Breast epithelium (tissue), 4 donors: ENCODE data around the gene ALOX5AP. TPM values are rescaled to one million over a fixed set of nuclear protein-coding genes. Genes with fewer than 3 reads are reported as not detected.

ENCODE experiments used
- DNase-seq, 2 donors: peaks; one replicate each; pipeline ENCODE4 v3.0.0-alpha.2; 2019; ENCODE audit warnings: low spot score in 2 of 2
- H3K27ac ChIP-seq, 2 donors: fragments of 200-600 bp; sonication (generic) in 1 of 2; one replicate each; pipeline ENCODE4 v1.5.1; 2016 to 2019; ENCODE audit warnings: mild to moderate bottlenecking in 1 of 2
- H3K27me3 ChIP-seq, 2 donors: fragments of 200-600 bp; sonication (generic) in 1 of 2; one replicate each; pipeline versions ENCODE4 v1.5.1 to v1.6.0; 2017 to 2019; ENCODE audit warnings: control low read depth in 1 of 2, mild to moderate bottlenecking in 1 of 2
- H3K36me3 ChIP-seq: fragments of 200-600 bp; one replicate; pipeline ENCODE4 v1.5.1; 2019
- H3K4me1 ChIP-seq, 2 donors: fragments of 200-600 bp; sonication (generic); one replicate each; pipeline ENCODE4 v1.5.1; 2016 to 2019; ENCODE audit warnings: control low read depth in 1 of 2
- H3K4me3 ChIP-seq, 3 donors: fragments of 200-600 bp; sonication (generic); 1 replicate in 2 of 3; 2 replicates in 1 of 3; pipeline ENCODE4 v1.5.1; 2016 to 2019; ENCODE audit warnings: mild to moderate bottlenecking in 3 of 3, moderate library complexity in 2 of 3
- H3K9me3 ChIP-seq, 2 donors: fragments of 200-600 bp; sonication (generic) in 1 of 2; one replicate each; pipeline ENCODE4 v1.5.1; 2016 to 2019; ENCODE audit warnings: control low read depth in 1 of 2
- CTCF ChIP-seq, 3 donors: fragments of 450-650 bp; IDR thresholded peaks; one replicate each; pipeline ENCODE4 v1.5.1; 2016 to 2017; ENCODE audit warnings: antibody characterized with exemption in 3 of 3, mild to moderate bottlenecking in 3 of 3, moderate library complexity in 3 of 3
- POLR2A ChIP-seq: fragments of 450-650 bp; IDR thresholded peaks from one replicate; pipeline ENCODE4 v1.6.1; 2016; ENCODE audit warnings: antibody characterized with exemption, mild to moderate bottlenecking, moderate library complexity
- POLR2AphosphoS5 ChIP-seq, 3 donors: sonication (generic); formaldehyde crosslinking; IDR thresholded peaks; one replicate each; pipeline ENCODE4 v1.6.1; 2017; ENCODE audit warnings: antibody characterized with exemption in 3 of 3
- intact Hi-C: fragments of 100-400 bp; cut with DNase I; formaldehyde crosslinking; loops from one replicate; pipeline ENCODE4 v1.15.1; 2023; ENCODE audit warnings: low total_unique reads
- total RNA-seq, 3 donors: library from RNA; depleted of rRNA; stranded (reverse); fragments of >200 nt; gene quantifications; one replicate each; pipeline ENCODE4 v1.1.0, GENCODE V29; 2016

ALOX5AP gene
- total RNA-seq, 3 donors from 2014 or later: 32.1 to 47.4 (median 37.9) TPM

- no peak overlapping the region for H3K4me3 ChIP-seq
- intact Hi-C loops: no loop called here
- no peak for DNase-seq
- H3K27me3 ChIP-seq: no peaks in the 10 kb centered on the region
- no peaks in the 10 kb centered on the region for H3K4me1 ChIP-seq
- no peak overlapping the region for H3K27ac ChIP-seq
- H3K9me3 ChIP-seq: no peaks in the 10 kb centered on the region
- H3K36me3 ChIP-seq: no peaks in the 10 kb centered on the region
- TF ChIP-seq CTCF (IDR thresholded peaks at IDR 0.05) (no peak), POLR2AphosphoS5 (IDR thresholded peaks at IDR 0.05) (no peak), POLR2A (no peak)
These were observed 38.2 kb downstream of the ALOX5AP start for GRCh38 chr13:30773561-30773960.

DNA sequence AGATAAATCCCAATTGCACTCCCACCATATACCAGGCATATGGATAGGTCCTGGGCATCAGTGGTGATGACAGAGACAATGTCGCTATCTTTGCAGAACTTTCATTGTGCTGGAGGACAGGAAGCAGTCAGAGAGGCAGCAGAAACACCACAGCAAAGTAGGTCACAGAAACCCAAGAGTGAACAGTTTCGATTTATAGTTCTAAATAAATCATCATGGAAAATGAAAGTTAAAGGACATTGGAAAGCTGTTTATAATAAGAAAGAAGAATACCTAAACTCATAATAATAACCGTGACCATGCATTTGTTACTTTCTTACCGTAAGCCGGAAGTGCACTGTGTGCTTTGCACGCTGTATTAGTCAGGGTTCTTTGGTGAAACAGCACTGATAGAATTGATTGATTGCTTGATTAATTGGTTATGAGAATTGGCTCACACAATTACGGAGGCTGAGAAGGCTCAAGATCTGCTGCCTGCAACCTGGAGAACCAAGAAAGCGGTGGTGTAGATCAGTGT is 38.9 kb downstream of the ALOX5AP start:
- Histone ChIP-seq H3K36me3 (no peaks in the 10 kb centered on the region), H3K4me3 (no peak overlapping the region), H3K27me3 (no peaks in the 10 kb centered on the region), H3K27ac (no peak overlapping the region), H3K9me3 (no peaks in the 10 kb centered on the region), H3K4me1 (no peaks in the 10 kb centered on the region)
- intact Hi-C loops: no loop called here
- DNase-seq: no peak
- TF ChIP-seq POLR2A: no peak
- TF ChIP-seq CTCF (IDR thresholded peaks at IDR 0.05): no peak
- no peak for TF ChIP-seq POLR2AphosphoS5 (IDR thresholded peaks at IDR 0.05)

- no peaks in the 10 kb centered on the region for H3K9me3 ChIP-seq
- no peaks in the 10 kb centered on the region for H3K4me1 ChIP-seq
- no peaks in the 10 kb centered on the region for H3K27me3 ChIP-seq
- H3K4me3 ChIP-seq: no peak overlapping the region
- H3K36me3 ChIP-seq: no peaks in the 10 kb centered on the region
- TF ChIP-seq POLR2AphosphoS5 (IDR thresholded peaks at IDR 0.05) (no peak), CTCF (IDR thresholded peaks at IDR 0.05) (no peak), POLR2A (no peak)
- H3K27ac ChIP-seq: no peak overlapping the region
- intact Hi-C loops: no loop called here
- no peak for DNase-seq
These were observed 41.3 kb downstream of the ALOX5AP start for GRCh38 chr13:30776661-30777060.

DNA sequence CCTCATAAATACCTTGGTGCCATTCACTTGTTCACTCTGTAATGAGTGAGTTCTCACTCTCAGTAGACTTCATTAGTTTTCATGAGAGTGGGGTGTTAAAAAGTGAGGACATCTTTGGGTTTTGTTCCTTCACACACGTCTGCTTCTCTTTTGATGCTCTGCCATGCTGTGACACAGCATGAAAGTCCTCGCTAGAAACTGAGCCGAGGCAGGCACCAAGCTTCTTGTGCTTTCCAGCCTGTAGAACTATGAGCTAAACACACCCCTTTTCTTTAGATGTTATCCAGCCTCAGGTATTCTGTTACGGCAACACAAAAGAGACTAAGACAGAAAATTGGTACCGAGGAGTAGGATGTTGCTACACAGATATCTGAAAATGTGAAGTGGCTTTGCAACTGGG is 43.7 kb downstream of the ALOX5AP start:
- H3K27me3 ChIP-seq: no peaks in the 10 kb centered on the region
- H3K27ac ChIP-seq: no peak overlapping the region
- H3K4me1 ChIP-seq: no peaks in the 10 kb centered on the region
- no peak for DNase-seq
- no peak overlapping the region for H3K4me3 ChIP-seq
- intact Hi-C loops: no loop called here
- no peaks in the 10 kb centered on the region for H3K9me3 ChIP-seq
- no peaks in the 10 kb centered on the region for H3K36me3 ChIP-seq
- no peak for TF ChIP-seq POLR2AphosphoS5 (IDR thresholded peaks at IDR 0.05)
- no peak for TF ChIP-seq POLR2A
- TF ChIP-seq CTCF (IDR thresholded peaks at IDR 0.05): no peak

- no peaks in the 10 kb centered on the region for H3K4me1 ChIP-seq
- TF ChIP-seq POLR2A (no peak), CTCF (IDR thresholded peaks at IDR 0.05) (no peak), POLR2AphosphoS5 (IDR thresholded peaks at IDR 0.05) (no peak)
- no peaks in the 10 kb centered on the region for H3K36me3 ChIP-seq
- no peak for DNase-seq
- no peaks in the 10 kb centered on the region for H3K27me3 ChIP-seq
- no peaks in the 10 kb centered on the region for H3K9me3 ChIP-seq
- no peak overlapping the region for H3K27ac ChIP-seq
- H3K4me3 ChIP-seq: no peak overlapping the region
- intact Hi-C loops: no loop called here
These were observed 44.3 kb downstream of the ALOX5AP start for GRCh38 chr13:30779608-30780007.
